ENCODE measurements around the gene LAMB3.
A peak's percentile ranks its signal among the peaks of the same experiment; 100 is the strongest.

The LAMB3 gene

DNA sequence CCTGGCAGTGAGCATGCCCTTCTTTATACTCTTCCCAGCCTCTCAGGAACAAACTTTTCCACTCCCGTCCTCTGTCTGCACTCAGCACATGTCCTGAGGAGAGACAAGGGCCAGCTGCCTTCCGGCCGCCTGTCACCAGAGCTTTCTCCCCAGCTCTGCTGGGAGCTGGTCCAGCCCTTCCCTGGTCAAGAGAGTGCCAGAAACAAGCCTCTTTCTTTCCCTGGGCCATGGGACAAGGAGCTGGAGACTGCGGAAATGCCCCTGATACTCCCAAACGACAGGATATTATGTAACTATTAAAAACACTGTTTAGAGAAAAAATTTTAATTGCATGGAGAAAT lies 10.4 kb downstream of the LAMB3 start:
- H3K27ac ChIP-seq = peak overlapping the region; percentile 72; the same call in 1 of the 2 replicates
- TF ChIP-seq, protein P1, sequence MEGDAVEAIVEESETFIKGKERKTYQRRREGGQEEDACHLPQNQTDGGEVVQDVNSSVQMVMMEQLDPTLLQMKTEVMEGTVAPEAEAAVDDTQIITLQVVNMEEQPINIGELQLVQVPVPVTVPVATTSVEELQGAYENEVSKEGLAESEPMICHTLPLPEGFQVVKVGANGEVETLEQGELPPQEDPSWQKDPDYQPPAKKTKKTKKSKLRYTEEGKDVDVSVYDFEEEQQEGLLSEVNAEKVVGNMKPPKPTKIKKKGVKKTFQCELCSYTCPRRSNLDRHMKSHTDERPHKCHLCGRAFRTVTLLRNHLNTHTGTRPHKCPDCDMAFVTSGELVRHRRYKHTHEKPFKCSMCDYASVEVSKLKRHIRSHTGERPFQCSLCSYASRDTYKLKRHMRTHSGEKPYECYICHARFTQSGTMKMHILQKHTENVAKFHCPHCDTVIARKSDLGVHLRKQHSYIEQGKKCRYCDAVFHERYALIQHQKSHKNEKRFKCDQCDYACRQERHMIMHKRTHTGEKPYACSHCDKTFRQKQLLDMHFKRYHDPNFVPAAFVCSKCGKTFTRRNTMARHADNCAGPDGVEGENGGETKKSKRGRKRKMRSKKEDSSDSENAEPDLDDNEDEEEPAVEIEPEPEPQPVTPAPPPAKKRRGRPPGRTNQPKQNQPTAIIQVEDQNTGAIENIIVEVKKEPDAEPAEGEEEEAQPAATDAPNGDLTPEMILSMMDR (conservative IDR thresholded peaks at IDR 0.05) = no peak

DNA sequence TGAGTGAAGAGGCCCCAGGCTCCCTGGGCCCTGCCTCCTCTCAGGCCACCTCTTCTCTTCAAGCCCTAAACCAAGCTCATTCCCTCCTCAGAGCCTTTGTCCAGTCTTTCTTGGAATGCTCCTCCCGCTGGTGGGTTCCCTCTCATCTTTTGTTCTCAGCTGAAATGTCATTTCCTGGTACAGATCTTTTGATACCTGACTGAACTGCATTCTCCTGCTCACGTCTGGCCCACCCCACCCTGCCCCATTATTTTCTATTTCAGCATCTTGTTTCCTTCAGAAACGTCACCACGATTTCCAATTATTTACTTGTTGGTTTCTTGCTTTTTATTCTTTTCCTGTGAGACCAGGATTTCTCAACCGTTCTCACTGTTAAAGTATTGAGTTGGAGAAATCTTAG lies 16.4 kb downstream of the LAMB3 start:
- TF ChIP-seq, protein P1 (conservative IDR thresholded peaks at IDR 0.05) = no peak
- H3K27ac ChIP-seq = no peak overlapping the region

DNA sequence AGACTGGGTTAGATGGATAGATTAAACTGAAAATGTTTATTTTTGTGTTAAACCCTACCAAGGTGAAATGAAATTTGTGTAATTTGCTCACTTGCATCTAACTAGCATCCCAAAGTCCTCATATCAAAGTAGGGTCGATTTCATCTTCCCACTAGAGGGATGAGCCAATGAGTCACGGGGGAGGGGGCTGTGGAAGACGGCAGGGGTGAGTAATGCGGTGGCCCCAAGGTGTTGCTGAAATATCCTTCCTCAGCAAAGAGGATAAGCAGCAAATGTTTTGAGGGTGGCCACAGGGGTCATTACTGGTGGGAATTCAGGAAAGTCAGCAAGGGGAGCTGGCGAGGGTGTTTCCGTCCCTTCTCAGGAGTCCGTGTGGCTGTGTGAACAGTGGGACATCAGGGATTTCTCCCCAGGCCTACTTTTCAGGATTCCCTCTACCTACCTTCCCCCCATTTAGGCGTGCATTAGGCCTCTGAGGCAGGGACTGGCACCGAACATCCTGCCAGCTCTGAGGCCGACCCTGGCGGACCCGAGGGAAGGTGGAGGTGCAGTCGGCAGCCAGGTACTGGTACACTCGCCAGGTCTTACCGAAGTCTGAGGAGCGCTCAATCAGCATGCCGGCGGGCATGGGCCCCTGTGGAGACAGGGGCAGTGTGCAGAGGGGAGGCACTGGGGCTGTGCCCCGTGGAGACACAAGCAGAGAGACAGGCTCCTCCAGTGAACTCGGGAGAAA lies 18.1 kb downstream of the LAMB3 start:
- TF ChIP-seq, protein P1 (conservative IDR thresholded peaks at IDR 0.05) = no peak
- H3K27ac ChIP-seq = no peak overlapping the region

DNA sequence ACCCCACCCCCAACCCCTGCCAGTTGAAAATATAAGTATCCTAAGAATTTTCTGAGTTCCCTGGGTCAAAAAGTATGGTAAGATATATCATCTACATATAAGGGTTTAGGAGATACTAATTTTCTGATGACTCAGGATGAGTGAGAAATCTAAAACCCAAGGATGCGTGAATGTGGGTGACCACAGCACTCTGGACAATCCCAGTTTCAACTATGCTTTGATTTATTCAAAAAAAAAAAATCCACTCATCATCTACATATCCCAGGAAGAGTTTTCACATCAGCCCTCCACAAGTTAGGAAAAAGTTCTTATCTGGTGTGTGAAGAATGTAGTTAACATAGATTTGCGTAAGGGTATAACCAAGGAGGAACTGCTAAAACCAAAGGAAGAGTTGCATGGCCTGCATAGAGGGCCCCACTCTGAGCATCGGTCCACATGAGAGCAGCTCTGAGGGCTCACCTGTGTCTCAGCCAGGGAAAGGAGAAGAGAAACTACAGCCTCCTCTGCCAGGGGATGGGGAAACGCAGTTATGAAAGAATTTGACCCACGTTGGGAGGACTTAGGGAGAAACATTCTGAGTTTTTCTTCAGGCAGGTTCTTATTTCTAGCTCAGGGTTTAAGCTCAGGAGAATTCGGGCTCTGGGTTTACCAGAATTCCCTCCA lies 18.8 kb downstream of the LAMB3 start:
- TF ChIP-seq, protein P1 (conservative IDR thresholded peaks at IDR 0.05) = no peak
- no peak overlapping the region for H3K27ac ChIP-seq

DNA sequence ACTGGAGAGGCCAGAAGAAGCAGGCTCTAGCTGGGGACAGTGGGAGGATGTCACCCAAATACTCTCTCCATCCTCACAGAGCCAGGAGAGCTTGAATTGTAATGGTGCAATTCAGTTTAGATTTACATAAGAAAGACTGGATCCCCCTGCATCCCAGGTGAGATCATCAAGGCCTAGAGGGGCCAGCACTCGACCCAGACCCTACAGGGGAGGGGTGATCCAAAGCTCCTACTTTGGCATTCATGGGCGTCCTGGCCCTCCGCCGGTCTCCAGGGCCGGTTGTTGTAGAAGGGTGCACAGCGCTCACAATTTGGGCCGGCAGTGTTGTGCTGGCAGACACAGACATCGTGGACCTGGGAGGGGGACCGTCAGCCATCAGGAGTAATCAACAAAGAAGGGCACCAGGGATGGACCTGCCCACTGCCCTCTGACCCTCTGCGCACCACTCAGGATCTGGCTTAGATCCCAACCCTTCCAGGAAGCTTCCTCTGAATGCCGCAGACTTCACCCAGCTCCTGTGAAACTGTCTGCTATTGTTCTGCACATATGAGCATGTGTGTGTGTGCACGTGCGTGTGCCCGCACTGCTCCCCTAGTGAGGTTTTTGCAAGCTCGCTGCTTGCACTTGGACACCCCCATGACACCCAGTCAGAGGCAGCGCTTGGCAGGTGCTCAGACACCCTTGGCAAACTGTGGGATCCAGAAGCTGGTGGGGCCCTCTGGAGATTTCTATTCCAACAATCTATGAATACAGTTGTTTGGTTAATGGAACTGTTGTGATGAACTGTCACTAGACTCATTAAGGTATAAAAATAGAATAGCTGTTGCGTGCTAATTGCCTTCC lies 21.6 kb downstream of the LAMB3 start:
- no peak overlapping the region for H3K27ac ChIP-seq
- TF ChIP-seq, protein P1 (conservative IDR thresholded peaks at IDR 0.05) = no peak

DNA sequence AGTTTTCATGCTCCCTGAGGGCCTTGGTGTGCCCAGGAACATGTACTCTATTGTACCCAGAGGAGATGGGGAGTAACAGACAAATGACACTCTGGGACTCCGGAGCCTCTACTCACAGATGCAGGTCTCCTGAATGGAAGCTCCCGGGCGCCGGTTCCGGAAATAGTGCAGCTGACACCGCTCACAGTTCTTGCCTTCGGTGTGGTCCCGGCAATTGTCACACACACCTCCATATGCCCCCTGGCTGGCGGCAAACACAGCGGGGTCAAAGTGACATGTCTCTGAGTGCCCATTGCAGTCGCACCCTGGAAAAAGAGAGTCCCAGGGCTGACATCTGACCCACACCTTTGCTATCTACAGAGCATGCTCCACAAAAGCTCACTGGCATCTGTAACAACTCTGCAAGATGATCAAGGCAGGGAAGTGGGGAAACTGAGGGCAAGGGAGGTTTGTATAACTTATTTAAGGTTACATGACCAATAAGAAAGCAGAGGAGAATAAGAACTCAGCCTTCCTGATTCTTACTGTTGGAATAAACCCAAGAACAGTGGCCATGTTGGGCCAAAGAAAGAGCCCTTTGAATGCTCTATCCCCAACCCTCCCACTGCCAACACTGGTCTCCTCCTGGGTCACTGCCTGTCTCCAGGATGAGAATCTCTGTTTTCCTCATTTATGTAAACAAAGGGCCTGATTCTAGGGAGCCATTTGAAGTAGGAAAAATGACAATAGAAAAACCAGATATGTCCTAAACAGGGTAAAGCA lies 22.4 kb downstream of the LAMB3 start:
- H3K27ac ChIP-seq = no peak overlapping the region
- TF ChIP-seq, protein P1 (conservative IDR thresholded peaks at IDR 0.05) = no peak

Data from VCaP (cell line).